A549 treated with CpdA at 1 μM for 4 hours (cell line): ENCODE results near the gene ELAVL1. TPM values are rescaled to one million over a fixed set of nuclear protein-coding genes. Genes with fewer than 3 reads are reported as not detected.

Experiments
- total RNA-seq: library from RNA; stranded (reverse); fragments of 200-300 nt; extraction: Qiagen RNA extraction; gene quantifications from 5 replicates; pipeline ENCODE4 v1.2.3, GENCODE V29; 2022; ENCODE audit warnings: low read depth

The ELAVL1 gene
- total RNA-seq: 63.6 to 72.8 TPM (median 72.2 TPM) in 5 replicates

GRCh38 chr19:8005534-8006256 is at the start of gene ELAVL1:
Gene ELAVL1, minus strand, starts transcription at chr19:8005641. Its CDS starts 13,826 bp downstream, at chr19:7991815.

GRCh38 chr19:8052464-8052859 is 47.0 kb upstream of the ELAVL1 start, which contains the start of gene CCL25:
Gene CCL25, plus strand, starts transcription at chr19:8052760. Its CDS starts 290 bp downstream, at chr19:8053050.

GRCh38 chr19:7943444-7944176 is 61.8 kb downstream of the ELAVL1 start, which contains the start of gene TIMM44:
Gene TIMM44, minus strand, starts transcription at chr19:7943666. Its CDS starts 15 bp downstream, at chr19:7943651.

GRCh38 chr19:7926021-7926726 is 79.3 kb downstream of the ELAVL1 start, which contains the start of gene CTXN1:
Gene CTXN1, minus strand, starts transcription at chr19:7926135. Its CDS starts 597 bp downstream, at chr19:7925538.

GRCh38 chr19:7919610-7920518 is 85.6 kb downstream of the ELAVL1 start, which contains the start of gene SNAPC2:
Gene SNAPC2, plus strand, starts transcription at chr19:7920338. Its CDS starts 29 bp downstream, at chr19:7920367.

GRCh38 chr19:7914598-7915045 is 90.8 kb downstream of the ELAVL1 start, which contains the start of gene TGFBR3L:
Gene TGFBR3L, plus strand, starts transcription at chr19:7914830.

Other genes starting within 250 kb of the ELAVL1 start
- 0.03 TPM in 1 of 5 replicates, not detected in the others for gene CLEC4M, start 242.4 kb downstream of the ELAVL1 start, total RNA-seq
- gene EVI5L, start 175.4 kb downstream of the ELAVL1 start, total RNA-seq: 0.96 to 2.0 TPM (median 1.4 TPM) in 5 replicates
- 0.17 to 0.42 TPM (median 0.39 TPM) in 5 replicates for gene PRR36, start 131.3 kb downstream of the ELAVL1 start, total RNA-seq
- 5.1 to 6.8 TPM (median 5.9 TPM) in 5 replicates for gene LRRC8E, start 117.1 kb downstream of the ELAVL1 start, total RNA-seq
- 12.5 to 18.5 TPM (median 17.4 TPM) in 5 replicates for gene MAP2K7, start 101.8 kb downstream of the ELAVL1 start, total RNA-seq
- 1.3 to 2.3 TPM (median 2.0 TPM) in 5 replicates for gene TGFBR3L, start 90.8 kb downstream of the ELAVL1 start, total RNA-seq
- 19.6 to 31.6 TPM (median 29.7 TPM) in 5 replicates for gene SNAPC2, start 85.3 kb downstream of the ELAVL1 start, total RNA-seq
- 8.5 to 21.3 TPM (median 20.2 TPM) in 5 replicates for gene CTXN1, start 79.5 kb downstream of the ELAVL1 start, total RNA-seq
- 28.1 to 32.4 TPM (median 30.7 TPM) in 5 replicates for gene TIMM44, start 62.0 kb downstream of the ELAVL1 start, total RNA-seq
- gene CCL25, start 47.1 kb upstream of the ELAVL1 start, total RNA-seq: not detected in 5 replicates
- gene FBN3, start 144.0 kb upstream of the ELAVL1 start, total RNA-seq: not detected in 5 replicates
- gene CERS4, start 203.7 kb upstream of the ELAVL1 start, total RNA-seq: 2.0 to 4.0 TPM (median 2.7 TPM) in 5 replicates